ENCODE results near the gene ADAM10. TPM values are rescaled to one million over a fixed set of nuclear protein-coding genes. Genes with fewer than 3 reads are reported as not detected.

The ADAM10 gene
- total and polyA plus RNA-seq, 2 of the 4 experiments (the other 2 are of a cell fraction) = 110 to 185 TPM

- H3K4me1 ChIP-seq (ENCODE audit: control insufficient read depth, insufficient read depth, low read length) = peaks cover 9% of the 10 kb centered on the region
- H2BK20ac ChIP-seq (ENCODE audit: low read depth, low read length) = no peak overlapping the region
- no peak overlapping the region for H4K91ac ChIP-seq (ENCODE audit: insufficient read depth, low read depth, low read length)
- WGBS, 2 experiments (ENCODE audit: extremely low coverage in 2 of 2, insufficient read length in 1 of 2) = no CpG with 5 or more reads among the region's 3 CpGs
- H3K36me3 ChIP-seq (ENCODE audit: control insufficient read depth, insufficient read depth, low read length) = no peaks in the 10 kb centered on the region
- no peaks in the 10 kb centered on the region for H4K20me1 ChIP-seq (ENCODE audit: insufficient read depth, low read length)
- no peak for ATAC-seq (ENCODE audit: low read depth)
- no peak for TF ChIP-seq POLR2A (IDR thresholded peaks at IDR 0.05; ENCODE audit: low read depth, low read length)
- TF ChIP-seq RAD21 (IDR thresholded peaks at IDR 0.05; ENCODE audit: low read length) = no peak
- no peak for TF ChIP-seq CHD1 (IDR thresholded peaks at IDR 0.05; ENCODE audit: low read depth, low read length)
- TF ChIP-seq MAFK (IDR thresholded peaks at IDR 0.05; ENCODE audit: low read depth, low read length) = no peak
- no peak for TF ChIP-seq SMC3 (IDR thresholded peaks at IDR 0.05; ENCODE audit: low read depth, low read length)
- no peak for TF ChIP-seq ELK1 (IDR thresholded peaks at IDR 0.05; ENCODE audit: borderline replicate concordance, low read depth, low read length)
- TF ChIP-seq FOS (IDR thresholded peaks at IDR 0.05; ENCODE audit: low read depth, low read length) = no peak
- no peak for TF ChIP-seq USF2 (IDR thresholded peaks at IDR 0.05; ENCODE audit: low read depth, low read length)
- TF ChIP-seq CEBPB (IDR thresholded peaks at IDR 0.05; ENCODE audit: low read depth, low read length) = no peak
- TF ChIP-seq MAZ (IDR thresholded peaks at IDR 0.05; ENCODE audit: borderline replicate concordance, low read depth, low read length) = no peak
- H3K14ac ChIP-seq (replicated peaks; ENCODE audit: low read depth, low read length) = no peak overlapping the region
- H3K27ac ChIP-seq (ENCODE audit: insufficient read depth, low read length) = no peak overlapping the region
- no peak for DNase-seq
- intact Hi-C loops (cut with micrococcal nuclease) (no loop called here), dilution Hi-C loops (cut with HindIII; ENCODE audit: low sequenced_read_pairs, unreplicated experiment) (no loop called here), in situ Hi-C loops (cut with MboI; ENCODE audit: low sequenced_read_pairs) (no loop called here)
- H3K18ac ChIP-seq (ENCODE audit: low read depth, low read length) = no peak overlapping the region
- no peaks in the 10 kb centered on the region; the same call in 1 of the 2 replicates for H3K9me3 ChIP-seq (ENCODE audit: control insufficient read depth, insufficient read depth, low read length)
- no peak overlapping the region for H2BK5ac ChIP-seq (ENCODE audit: low read depth, low read length, poor library complexity, severe bottlenecking)
- no peak overlapping the region for H4K8ac ChIP-seq (ENCODE audit: low read depth in 2 of 2, low read length in 2 of 2)
- no peak overlapping the region for H2AFZ ChIP-seq (replicated peaks; ENCODE audit: low read length, poor library complexity)
- H3K23ac ChIP-seq (ENCODE audit: low read depth, low read length) = no peak overlapping the region
- no peaks in the 10 kb centered on the region for H3K79me1 ChIP-seq (ENCODE audit: low read depth in 1 of 2, low read length in 2 of 2)
- ChIA-PET POLR2A (ENCODE audit: unreplicated experiment) (no interaction called here), CTCF (interaction anchor here (0.9 kb wide), 1 partner anchor 287 kb away, joined by 3 read pairs; no protein-coding TSS in a partner anchor)
- no peak overlapping the region for H2AK5ac ChIP-seq (ENCODE audit: low read depth, low read length)
- no peak overlapping the region for H2AK9ac ChIP-seq (replicated peaks; ENCODE audit: low read depth, low read length, poor library complexity)
- H3K4me3 ChIP-seq (ENCODE audit: insufficient read depth, low read depth, low read length) = no peak overlapping the region
- H2BK15ac ChIP-seq (ENCODE audit: low read depth, low read length) = no peak overlapping the region
- peaks cover 13% of the 10 kb centered on the region for H3K9me1 ChIP-seq (ENCODE audit: insufficient read depth, low read length)
- no peak overlapping the region for H4K5ac ChIP-seq (ENCODE audit: low read depth, low read length)
- H3K4ac ChIP-seq (ENCODE audit: low read depth, low read length) = no peak overlapping the region
- no peak overlapping the region for H3K56ac ChIP-seq (ENCODE audit: extremely low read depth, insufficient read depth, low read length)
- BruUV-seq (replicated peaks) = no TSS peak
- H3K27me3 ChIP-seq (ENCODE audit: control insufficient read depth, insufficient read depth, low read length) = peaks cover 6% of the 10 kb centered on the region; the same call in 1 of the 2 replicates
- no peak overlapping the region for H3K9ac ChIP-seq (ENCODE audit: low read depth, low read length)
- no peak overlapping the region for H2BK120ac ChIP-seq (ENCODE audit: low read depth, low read length)
- H3K4me2 ChIP-seq (ENCODE audit: low read depth, low read length) = no peak overlapping the region
Measured at GRCh38 chr15:58556541-58556940, 193.0 kb downstream of the ADAM10 start.
